HepG2 (cell line): ENCODE measurements around the gene ARHGAP26. TPM values are rescaled to one million over a fixed set of nuclear protein-coding genes. Genes with fewer than 3 reads are reported as not detected.

Source experiments
- ATAC-seq: fragments of 200-7000 bp; cut with Tn5 transposase; 3 replicates; pipeline ENCODE4 v1.9.1; 2020; ENCODE audit warnings: mild to moderate bottlenecking, moderate library complexity
- BruUV-seq: library from RNA; stranded (reverse); fragments of 400-500 nt; replicated peaks from 2 replicates; lab custom pipeline; 2021; lab: Mats Ljungman, UMichigan
- CTCF ChIA-PET: fragments of 300-600 bp; formaldehyde crosslinking; extraction: SDS; loops from one replicate; lab custom pipeline; 2021; ENCODE audit warnings: low total read pairs, inconsistent platforms, low intra/inter-chr PET ratio; lab: Yijun Ruan, JAX
- POLR2A ChIA-PET: fragments of 350-600 bp; sonication (Branson Sonifier 250); formaldehyde crosslinking; loops from one replicate; lab custom pipeline; 2020; ENCODE audit warnings: antibody characterized with exemption, inconsistent platforms; lab: Yijun Ruan, JAX
- DNase-seq: peaks from one replicate; pipeline ENCODE4 v3.0.0-alpha.2; 2015; ENCODE audit warnings: low spot score
- FAIRE-seq: peaks from 3 replicates; lab custom pipeline; 2011; peaks lifted over from hg19 to GRCh38; lab: Jason Lieb, UNC
- H2AFZ ChIP-seq: one replicate; pipeline ENCODE4 v1.6.1; 2011; ENCODE audit warnings: low read length, inconsistent platforms
- H3K27ac ChIP-seq: fragments of 300-600 bp; 3 replicates; pipeline ENCODE4 v1.8.0; 2011; ENCODE audit warnings: mixed run types, mild to moderate bottlenecking, mixed read lengths, low read length, inconsistent platforms; ENCODE audit not compliant: insufficient read depth; ENCODE audit errors: extremely low read length
- H3K27me3 ChIP-seq, 2 experiments: fragments of 200-600 bp in 1 of 2; 2 replicates in 1 of 2; 3 replicates in 1 of 2; pipeline versions ENCODE4 v1.6.0 to v1.8.0; 2011; ENCODE audit warnings: low read length in 2 of 2, mild to moderate bottlenecking in 2 of 2, moderate library complexity in 2 of 2, inconsistent platforms in 1 of 2; ENCODE audit not compliant: insufficient read depth in 2 of 2, control insufficient read depth in 1 of 2
- H3K36me3 ChIP-seq, 2 experiments: fragments of 200-600 bp in 1 of 2; replicated peaks in 1 of 2; 2 replicates in 1 of 2; 3 replicates in 1 of 2; pipeline versions ENCODE4 v1.5.1 to v1.8.0; 2011; ENCODE audit warnings: low read length in 2 of 2, inconsistent platforms in 1 of 2; ENCODE audit not compliant: insufficient read depth in 2 of 2, control insufficient read depth in 1 of 2
- H3K4me1 ChIP-seq: 2 replicates; pipeline ENCODE4 v1.5.1; 2012; ENCODE audit warnings: low read length, inconsistent platforms; ENCODE audit not compliant: insufficient read depth
- H3K4me2 ChIP-seq: 2 replicates; pipeline ENCODE4 v1.6.0; 2011; ENCODE audit warnings: low read depth, low read length, inconsistent platforms
- H3K4me3 ChIP-seq, 3 experiments: fragments of 200-600 bp in 1 of 3; sonication (generic), shearing (Covaris generic) in 1 of 3; replicated peaks in 1 of 3; 2 replicates each; pipeline ENCODE4 v1.5.1; 2011 to 2016; ENCODE audit warnings: low read length in 3 of 3, inconsistent platforms in 2 of 3, low read depth in 2 of 3, mild to moderate bottlenecking in 2 of 3, control low read depth in 1 of 3, mixed read lengths in 1 of 3; ENCODE audit not compliant: insufficient read depth in 1 of 3
- H3K79me2 ChIP-seq: one replicate; pipeline ENCODE4 v1.6.1; 2011; ENCODE audit warnings: low read length, inconsistent platforms; ENCODE audit not compliant: insufficient read depth
- H3K9ac ChIP-seq: 2 replicates; pipeline ENCODE4 v1.6.0; 2011; ENCODE audit warnings: mild to moderate bottlenecking, low read depth, low read length, inconsistent platforms; ENCODE audit not compliant: insufficient read depth
- H3K9me3 ChIP-seq: 2 replicates; pipeline ENCODE4 v1.5.1; 2012; ENCODE audit warnings: mild to moderate bottlenecking, low read length
- H4K20me1 ChIP-seq: 2 replicates; pipeline ENCODE4 v1.6.0; 2011; ENCODE audit warnings: inconsistent platforms, mild to moderate bottlenecking, low read length, moderate library complexity; ENCODE audit not compliant: insufficient read depth
- ATF4 ChIP-seq, 2 experiments: fragments of 450-650 bp in 1 of 2; sonication (generic) in 1 of 2; formaldehyde crosslinking; IDR thresholded peaks; 2 replicates each; pipeline versions ENCODE4 v1.5.0 to v1.8.0; 2020 to 2022; ENCODE audit warnings: mild to moderate bottlenecking in 1 of 2, missing genetic modification reagents in 1 of 2
- CBFB ChIP-seq: sonication (generic); formaldehyde crosslinking; IDR thresholded peaks from 2 replicates; pipeline ENCODE4 v1.4.0; 2020; ENCODE audit warnings: missing genetic modification reagents
- FLYWCH1 ChIP-seq: sonication (generic); formaldehyde crosslinking; IDR thresholded peaks from 2 replicates; pipeline ENCODE4 v1.8.1; 2023; ENCODE audit warnings: mild to moderate bottlenecking, missing genetic modification reagents
- FOXK1 ChIP-seq: sonication (generic); formaldehyde crosslinking; IDR thresholded peaks from 2 replicates; pipeline ENCODE4 v1.4.0; 2020; ENCODE audit warnings: low read depth, missing genetic modification reagents, borderline replicate concordance
- HMGA1 ChIP-seq: sonication (generic); formaldehyde crosslinking; conservative IDR thresholded peaks from 2 replicates; pipeline ENCODE4 v1.4.0; 2020; ENCODE audit warnings: missing genetic modification reagents
- KDM5A ChIP-seq: fragments of 200-600 bp; sonication (generic); IDR thresholded peaks from 2 replicates; pipeline ENCODE4 v1.7.0; 2018; ENCODE audit warnings: antibody characterized with exemption, mild to moderate bottlenecking, low read length, borderline replicate concordance
- KDM5B ChIP-seq: sonication (generic); formaldehyde crosslinking; IDR thresholded peaks from 2 replicates; pipeline ENCODE4 v1.4.0; 2020; ENCODE audit warnings: missing genetic modification reagents, mild to moderate bottlenecking, borderline replicate concordance
- KMT2A ChIP-seq: sonication (generic); formaldehyde crosslinking; IDR thresholded peaks from 2 replicates; pipeline ENCODE4 v1.4.0; 2020; ENCODE audit warnings: missing genetic modification reagents
- MAFK ChIP-seq, 2 experiments: IDR thresholded peaks in 1 of 2; conservative IDR thresholded peaks in 1 of 2; 2 replicates each; pipeline ENCODE4 v1.6.1; 2011; ENCODE audit warnings: improper control_type of control experiment in 2 of 2, low read length in 2 of 2
- MXD3 ChIP-seq: IDR thresholded peaks from 2 replicates; pipeline ENCODE4 v1.6.1; 2016; ENCODE audit warnings: mild to moderate bottlenecking, missing biosample characterization, missing genetic modification reagents
- NR2F6 ChIP-seq, 2 experiments: IDR thresholded peaks; 2 replicates each; pipeline ENCODE4 v1.6.1; 2016; ENCODE audit warnings: antibody characterized with exemption in 1 of 2, mild to moderate bottlenecking in 1 of 2
- NRL ChIP-seq: sonication (generic); formaldehyde crosslinking; IDR thresholded peaks from 2 replicates; pipeline ENCODE4 v1.5.0; 2020; ENCODE audit warnings: missing genetic modification reagents, mild to moderate bottlenecking, moderate library complexity, borderline replicate concordance
- PAWR ChIP-seq: sonication (generic); formaldehyde crosslinking; IDR thresholded peaks from 2 replicates; pipeline ENCODE4 v1.4.0; 2020; ENCODE audit warnings: missing genetic modification reagents, mild to moderate bottlenecking, borderline replicate concordance
- PLSCR1 ChIP-seq: sonication (generic); formaldehyde crosslinking; IDR thresholded peaks from 2 replicates; pipeline ENCODE4 v1.5.0; 2020; ENCODE audit warnings: missing genetic modification reagents, mild to moderate bottlenecking, borderline replicate concordance
- SRSF9 ChIP-seq: fragments of 200-400 bp; formaldehyde crosslinking; IDR thresholded peaks from 2 replicates; pipeline ENCODE4 v1.6.1; 2018; ENCODE audit warnings: borderline replicate concordance, mild to moderate bottlenecking, low read depth, low read length; ENCODE audit not compliant: insufficient read depth, poor library complexity, severe bottlenecking
- XBP1 ChIP-seq: sonication (generic); formaldehyde crosslinking; IDR thresholded peaks from 2 replicates; pipeline ENCODE4 v1.5.0; 2020; ENCODE audit warnings: missing genetic modification reagents
- YY1 ChIP-seq: IDR thresholded peaks from 2 replicates; pipeline ENCODE4 v1.6.1; 2011; ENCODE audit warnings: low read length, low read depth, moderate library complexity, mild to moderate bottlenecking; ENCODE audit not compliant: insufficient read depth, insufficient replicate concordance
- ZBTB25 ChIP-seq: IDR thresholded peaks from 2 replicates; pipeline ENCODE4 v1.6.1; 2018; ENCODE audit warnings: missing genetic modification reagents
- ZMYM2 ChIP-seq: sonication (generic); formaldehyde crosslinking; IDR thresholded peaks from 2 replicates; pipeline ENCODE4 v1.8.0; 2022; ENCODE audit warnings: mild to moderate bottlenecking, missing genetic modification reagents
- ZNF136 ChIP-seq: sonication (generic); formaldehyde crosslinking; IDR thresholded peaks from 2 replicates; pipeline ENCODE4 v1.8.1; 2022; ENCODE audit warnings: low read depth, mild to moderate bottlenecking, moderate library complexity, missing genetic modification reagents
- ZNF468 ChIP-seq: sonication (generic); formaldehyde crosslinking; IDR thresholded peaks from 2 replicates; pipeline ENCODE4 v1.8.0; 2022; ENCODE audit warnings: mild to moderate bottlenecking, moderate library complexity, missing genetic modification reagents
- ZNF563 ChIP-seq: sonication (generic); formaldehyde crosslinking; IDR thresholded peaks from 2 replicates; pipeline ENCODE4 v1.8.0; 2022; ENCODE audit warnings: mild to moderate bottlenecking, moderate library complexity, missing genetic modification reagents
- WGBS: methylation state at CpG from one replicate; pipeline ENCODE4 v1.1.6; 2017; ENCODE audit warnings: low lambda C conversion rate; 5-methylcytosine and 5-hydroxymethylcytosine counted together
- in situ Hi-C: cut with HindIII; loops from 2 replicates; pipeline ENCODE4 v1.10.0; 2017; ENCODE audit warnings: low pct_unique_long_range_greater_than_20kb; ENCODE audit not compliant: extremely low pct_ligation_motif_present
- intact Hi-C: fragments of 100-400 bp; cut with micrococcal nuclease; formaldehyde crosslinking; loops from one replicate; pipeline ENCODE4 v1.10.0; 2022; ENCODE audit not compliant: unreplicated experiment
- polyA plus RNA-seq, 8 experiments: library from polyadenylated mRNA; depleted of rRNA in 3 of 8; stranded (reverse) in 7 of 8; unstranded in 1 of 8; fragments of >200 nt; fragmentation: Illumina TruSeq in 4 of 8; extraction: Trizol in 4 of 8; gene quantifications; 2 replicates each; pipeline versions ENCODE4 v1.2.1 to v1.2.3, GENCODE V29; 2011 to 2016; ENCODE audit warnings: low read depth in 4 of 8, missing spikeins in 1 of 8, mixed read lengths in 1 of 8; ENCODE audit not compliant: insufficient read depth in 1 of 8
- total RNA-seq, 5 experiments: library from RNA; depleted of rRNA; stranded (reverse); fragments of >200 nt; fragmentation: Illumina TruSeq; extraction: Trizol; gene quantifications; 2 replicates each; pipeline ENCODE4 v1.2.3, GENCODE V29; 2016; ENCODE audit warnings: low read depth in 1 of 5

The ARHGAP26 gene
- total and polyA plus RNA-seq, 2 of the 13 experiments (the other 11 are each of a cell fraction or from before 2014, with no cell fraction given), result 9.6 to 18.2 TPM

- TF ChIP-seq ZMYM2 (no peak), CBFB (CRISPR knock-in tag) (no peak), ZNF136 (CRISPR knock-in tag) (no peak), FOXK1 (CRISPR knock-in tag) (no peak), SRSF9 (no peak), KDM5A (no peak), ZNF563 (no peak)
Observed at GRCh38 chr5:142860270-142860669, 90.1 kb downstream of the ARHGAP26 start (continued).

GRCh38 chr5:142861011-142861410 is 90.8 kb downstream of the ARHGAP26 start:
- no TSS peak for BruUV-seq
- POLR2A ChIA-PET, result interaction anchor here (0.6 kb wide), 1 partner anchor 10 kb away, joined by 3 read pairs; no protein-coding TSS in a partner anchor
- H3K27me3 ChIP-seq, result no peaks in the 10 kb centered on the region
- no peak overlapping the region for H3K27ac ChIP-seq
- WGBS, result 93% methylated on average over 7 of the region's 7 CpGs
- H3K9me3 ChIP-seq, result no peaks in the 10 kb centered on the region
- no peak overlapping the region for H3K4me3 ChIP-seq
- intact Hi-C loops, result no loop called here
- peaks cover 24% of the 10 kb centered on the region for H3K4me1 ChIP-seq
- H3K36me3 ChIP-seq, result no peaks in the 10 kb centered on the region
- ATAC-seq, result no peak
- no peak for DNase-seq
- H3K79me2 ChIP-seq, result peaks cover 22% of the 10 kb centered on the region
- FAIRE-seq, result no peak
- no peak overlapping the region for H3K4me2 ChIP-seq
- H3K9ac ChIP-seq, result no peak overlapping the region
- H2AFZ ChIP-seq, result no peak overlapping the region
- CTCF ChIA-PET, result no interaction called here
- H4K20me1 ChIP-seq, result 0 out of 2 replicates have a peak, but pooled peaks cover 3% of the 10 kb centered on the region
- in situ Hi-C loops, result no loop called here
- no peak for TF ChIP-seq KDM5B (CRISPR knock-in tag)
- no peak for TF ChIP-seq MXD3
- TF ChIP-seq XBP1 (CRISPR knock-in tag), result no peak
- TF ChIP-seq HMGA1 (CRISPR knock-in tag), result no peak
- no peak for TF ChIP-seq PLSCR1
- TF ChIP-seq ATF4 (CRISPR knock-in tag; IDR thresholded peaks at IDR 0.05), result no peak
- no peak for TF ChIP-seq NRL (CRISPR knock-in tag)
- no peak for TF ChIP-seq MAFK (conservative IDR thresholded peaks at IDR 0.05 in 1 of 2, IDR thresholded peaks at IDR 0.05 in 1 of 2; ENCODE audit: low read length in 2 of 2)
- no peak for TF ChIP-seq FLYWCH1 (CRISPR knock-in tag)
- no peak for TF ChIP-seq KMT2A (CRISPR knock-in tag)
- no peak for TF ChIP-seq PAWR (CRISPR knock-in tag)
- TF ChIP-seq NR2F6 (IDR thresholded peaks at IDR 0.05), result no peak
- no peak for TF ChIP-seq NR2F6 (CRISPR knock-in tag; IDR thresholded peaks at IDR 0.05)
- TF ChIP-seq YY1, result no peak
- TF ChIP-seq ZNF468 (CRISPR knock-in tag), result no peak
- TF ChIP-seq ZBTB25, result no peak
